ENCODE results near the gene PDGFRB. TPM values are rescaled to one million over a fixed set of nuclear protein-coding genes. Genes with fewer than 3 reads are reported as not detected.
A peak's percentile ranks its signal among the peaks of the same experiment; 100 is the strongest.

Gene PDGFRB
- polyA plus RNA-seq, 3 donors: 0.04 to 0.99 (median 0.20) TPM

GRCh38 chr5:150103678-150104549 lies 51.7 kb downstream of the PDGFRB start:
- H3K4me1 ChIP-seq (ENCODE audit: control insufficient read depth in 1 of 2, insufficient read depth in 2 of 2, low read length in 2 of 2): peaks cover 43 to 48% of the 10 kb centered on the region in 2 donors
- no peaks in the 10 kb centered on the region for H3K36me3 Mint-ChIP-seq
- H3K9me3 ChIP-seq (replicated peaks in 1 of 2; ENCODE audit: control insufficient read depth in 1 of 2, insufficient read depth in 1 of 2, low read length in 2 of 2): no peaks in the 10 kb centered on the region
- TF ChIP-seq, protein P1, sequence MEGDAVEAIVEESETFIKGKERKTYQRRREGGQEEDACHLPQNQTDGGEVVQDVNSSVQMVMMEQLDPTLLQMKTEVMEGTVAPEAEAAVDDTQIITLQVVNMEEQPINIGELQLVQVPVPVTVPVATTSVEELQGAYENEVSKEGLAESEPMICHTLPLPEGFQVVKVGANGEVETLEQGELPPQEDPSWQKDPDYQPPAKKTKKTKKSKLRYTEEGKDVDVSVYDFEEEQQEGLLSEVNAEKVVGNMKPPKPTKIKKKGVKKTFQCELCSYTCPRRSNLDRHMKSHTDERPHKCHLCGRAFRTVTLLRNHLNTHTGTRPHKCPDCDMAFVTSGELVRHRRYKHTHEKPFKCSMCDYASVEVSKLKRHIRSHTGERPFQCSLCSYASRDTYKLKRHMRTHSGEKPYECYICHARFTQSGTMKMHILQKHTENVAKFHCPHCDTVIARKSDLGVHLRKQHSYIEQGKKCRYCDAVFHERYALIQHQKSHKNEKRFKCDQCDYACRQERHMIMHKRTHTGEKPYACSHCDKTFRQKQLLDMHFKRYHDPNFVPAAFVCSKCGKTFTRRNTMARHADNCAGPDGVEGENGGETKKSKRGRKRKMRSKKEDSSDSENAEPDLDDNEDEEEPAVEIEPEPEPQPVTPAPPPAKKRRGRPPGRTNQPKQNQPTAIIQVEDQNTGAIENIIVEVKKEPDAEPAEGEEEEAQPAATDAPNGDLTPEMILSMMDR (IDR thresholded peaks at IDR 0.05): no peak
- H3K27ac ChIP-seq (ENCODE audit: low read depth in 1 of 2, low read length in 2 of 2): peak overlapping the region; percentile 47 to 54
- H3K4me3 ChIP-seq (replicated peaks in 1 of 3; ENCODE audit: low read depth in 2 of 3, low read length in 3 of 3): no peak overlapping the region
- peak overlapping the region in 4 of 7 donors; percentile 27 to 83 (median 64) for H3K27ac Mint-ChIP-seq
- 100% methylated on average over 4 of the region's 5 CpGs for WGBS (ENCODE audit: insufficient coverage)
- no peak overlapping the region for H2AFZ ChIP-seq (ENCODE audit: insufficient read depth, low read depth, low read length, poor library complexity, severe bottlenecking)
- peaks cover 47% of the 10 kb centered on the region for H3K4me1 Mint-ChIP-seq
- no peak overlapping the region for H3K4me2 ChIP-seq (replicated peaks; ENCODE audit: extremely low read depth, low read length, poor library complexity, severe bottlenecking)
- H3K36me3 ChIP-seq (replicated peaks in 1 of 2; ENCODE audit: control insufficient read depth in 1 of 2, insufficient read depth in 2 of 2, low read length in 2 of 2): no peaks in the 10 kb centered on the region
- no peaks in the 10 kb centered on the region for H3K9me3 Mint-ChIP-seq
- H4K20me1 ChIP-seq (ENCODE audit: insufficient read depth, low read length): no peaks in the 10 kb centered on the region
- no peak for DNase-seq
- H3K79me2 ChIP-seq (ENCODE audit: insufficient read depth, low read length): no peaks in the 10 kb centered on the region
- no peak overlapping the region for H3K4me3 Mint-ChIP-seq
- no peak overlapping the region for H3K9ac ChIP-seq (ENCODE audit: insufficient read depth, low read length, poor library complexity, severe bottlenecking)
- intact Hi-C loops (cut with micrococcal nuclease): no loop called here
- H3K27me3 ChIP-seq (ENCODE audit: control insufficient read depth in 2 of 2, insufficient read depth in 2 of 2, low read length in 2 of 2): no peaks in the 10 kb centered on the region
- peaks cover 0 to 6% (median 1%) of the 10 kb centered on the region in 3 donors for H3K27me3 Mint-ChIP-seq (ENCODE audit: low read depth in 3 of 3)

DNA sequence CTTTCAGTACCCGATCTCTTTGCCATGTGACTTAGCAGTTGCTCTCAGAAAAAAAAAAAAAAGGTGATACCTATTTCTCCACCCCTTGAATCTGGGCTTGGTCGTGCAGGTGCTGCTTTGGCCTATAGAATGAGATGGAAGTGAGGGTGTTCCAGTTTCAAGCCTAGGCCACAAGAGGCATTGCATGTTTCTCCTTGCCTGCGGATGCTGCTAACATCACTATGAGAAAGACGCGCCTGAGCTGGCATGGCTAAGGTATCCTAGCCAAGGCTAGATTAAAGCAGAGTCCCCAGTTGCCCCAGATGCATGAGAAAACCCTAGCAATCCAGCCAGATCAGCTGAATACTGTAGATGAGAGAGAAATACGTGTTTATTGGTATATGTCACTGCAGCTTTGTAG lies 54.6 kb downstream of the PDGFRB start:
- Histone ChIP-seq H3K79me2 (ENCODE audit: insufficient read depth, low read length) (no peaks in the 10 kb centered on the region), H3K27ac (ENCODE audit: low read depth in 1 of 2, low read length in 2 of 2) (no peak overlapping the region), H3K36me3 (replicated peaks in 1 of 2; ENCODE audit: control insufficient read depth in 1 of 2, insufficient read depth in 2 of 2, low read length in 2 of 2) (no peaks in the 10 kb centered on the region), H3K27me3 (ENCODE audit: control insufficient read depth in 2 of 2, insufficient read depth in 2 of 2, low read length in 2 of 2) (no peaks in the 10 kb centered on the region), H2AFZ (ENCODE audit: insufficient read depth, low read depth, low read length, poor library complexity, severe bottlenecking) (no peak overlapping the region), H3K9me3 (replicated peaks in 1 of 2; ENCODE audit: control insufficient read depth in 1 of 2, insufficient read depth in 1 of 2, low read length in 2 of 2) (no peaks in the 10 kb centered on the region), H3K4me1 (ENCODE audit: control insufficient read depth in 1 of 2, insufficient read depth in 2 of 2, low read length in 2 of 2) (peaks cover 19 to 21% of the 10 kb centered on the region in 2 donors), H3K4me2 (replicated peaks; ENCODE audit: extremely low read depth, low read length, poor library complexity, severe bottlenecking) (no peak overlapping the region), H3K9ac (ENCODE audit: insufficient read depth, low read length, poor library complexity, severe bottlenecking) (no peak overlapping the region), H3K4me3 (replicated peaks in 1 of 3; ENCODE audit: low read depth in 2 of 3, low read length in 3 of 3) (no peak overlapping the region), H4K20me1 (ENCODE audit: insufficient read depth, low read length) (no peaks in the 10 kb centered on the region)
- 100% methylated on average over 4 of the region's 6 CpGs for WGBS (ENCODE audit: insufficient coverage)
- intact Hi-C loops (cut with micrococcal nuclease): no loop called here
- no peak overlapping the region for H3K27ac Mint-ChIP-seq
- no peak for DNase-seq
- H3K36me3 Mint-ChIP-seq: no peaks in the 10 kb centered on the region
- peaks cover 25% of the 10 kb centered on the region for H3K4me1 Mint-ChIP-seq
- H3K4me3 Mint-ChIP-seq: no peak overlapping the region
- TF ChIP-seq, protein P1 (IDR thresholded peaks at IDR 0.05): no peak
- H3K9me3 Mint-ChIP-seq: no peaks in the 10 kb centered on the region
- H3K27me3 Mint-ChIP-seq (ENCODE audit: low read depth in 3 of 3): peaks cover 0 to 7% (median 1%) of the 10 kb centered on the region in 3 donors
